ENCODE measurements around the gene NALCN. TPM values are rescaled to one million over a fixed set of nuclear protein-coding genes. Genes with fewer than 3 reads are reported as not detected.

NALCN gene
- total and polyA plus RNA-seq, 2 donors (not counting 1 experiment from before 2014, with no cell fraction given), result not detected

DNA sequence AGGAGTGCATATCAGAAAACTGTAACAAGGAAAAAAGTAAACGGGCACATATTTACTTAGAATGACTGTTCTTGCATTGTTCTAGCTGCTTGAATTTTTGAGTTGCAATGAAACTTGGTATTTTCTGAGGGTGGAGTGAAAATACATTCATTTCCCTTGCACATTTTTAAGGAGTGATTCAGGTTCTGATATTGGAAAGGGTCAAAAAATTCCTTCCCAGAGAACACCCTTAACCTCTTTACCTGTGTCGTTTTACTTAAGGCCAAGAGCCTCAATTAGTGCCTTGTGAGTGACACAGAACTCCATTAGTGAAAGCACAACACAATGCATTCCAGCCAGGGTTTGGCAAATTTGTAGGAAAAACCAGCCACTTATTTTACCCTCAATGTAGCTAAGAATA, 38.5 kb upstream of the NALCN start:
- Mint-ChIP-seq H3K27ac (no peak overlapping the region), H3K4me1 (peaks cover 3% of the 10 kb centered on the region), H3K9me3 (ENCODE audit: insufficient read depth) (no peaks in the 10 kb centered on the region), H3K4me3 (no peak overlapping the region), H3K27me3 (peaks cover 17% of the 10 kb centered on the region)
- H4K20me1 ChIP-seq (ENCODE audit: control insufficient read depth, insufficient read depth, low read length, poor library complexity, severe bottlenecking), result no peaks in the 10 kb centered on the region
- H3K4me1 ChIP-seq (ENCODE audit: control insufficient read depth in 2 of 2, insufficient read depth in 2 of 2, low read length in 2 of 2), result peaks cover 0 to 3% of the 10 kb centered on the region in 2 donors
- H3K27me3 ChIP-seq (replicated peaks in 1 of 4; ENCODE audit: control extremely low read depth in 1 of 4, control insufficient read depth in 3 of 4, insufficient read depth in 4 of 4, low read length in 3 of 4), result peaks cover 0 to 15% (median under 1%) of the 10 kb centered on the region in 4 experiments
- ATAC-seq (ENCODE audit: low read depth) (no peak), DNase-seq (no peak)
- no peak overlapping the region for H3K4me2 ChIP-seq (replicated peaks; ENCODE audit: low read depth, low read length, poor library complexity, severe bottlenecking)
- no peak overlapping the region for H2AFZ ChIP-seq (ENCODE audit: insufficient read depth, low read depth, low read length, poor library complexity, severe bottlenecking)
- no peak overlapping the region for H3K9ac ChIP-seq (ENCODE audit: low read length)
- no peaks in the 10 kb centered on the region for H3K36me3 ChIP-seq (replicated peaks in 1 of 2; ENCODE audit: control extremely low read depth in 1 of 2, control insufficient read depth in 1 of 2, extremely low read depth in 1 of 2, insufficient read depth in 2 of 2, low read length in 1 of 2)
- TF ChIP-seq EZH2 (IDR thresholded peaks at IDR 0.05; ENCODE audit: borderline replicate concordance, insufficient read depth, low read depth, low read length, poor library complexity, severe bottlenecking), result no peak
- TF ChIP-seq, protein P1, sequence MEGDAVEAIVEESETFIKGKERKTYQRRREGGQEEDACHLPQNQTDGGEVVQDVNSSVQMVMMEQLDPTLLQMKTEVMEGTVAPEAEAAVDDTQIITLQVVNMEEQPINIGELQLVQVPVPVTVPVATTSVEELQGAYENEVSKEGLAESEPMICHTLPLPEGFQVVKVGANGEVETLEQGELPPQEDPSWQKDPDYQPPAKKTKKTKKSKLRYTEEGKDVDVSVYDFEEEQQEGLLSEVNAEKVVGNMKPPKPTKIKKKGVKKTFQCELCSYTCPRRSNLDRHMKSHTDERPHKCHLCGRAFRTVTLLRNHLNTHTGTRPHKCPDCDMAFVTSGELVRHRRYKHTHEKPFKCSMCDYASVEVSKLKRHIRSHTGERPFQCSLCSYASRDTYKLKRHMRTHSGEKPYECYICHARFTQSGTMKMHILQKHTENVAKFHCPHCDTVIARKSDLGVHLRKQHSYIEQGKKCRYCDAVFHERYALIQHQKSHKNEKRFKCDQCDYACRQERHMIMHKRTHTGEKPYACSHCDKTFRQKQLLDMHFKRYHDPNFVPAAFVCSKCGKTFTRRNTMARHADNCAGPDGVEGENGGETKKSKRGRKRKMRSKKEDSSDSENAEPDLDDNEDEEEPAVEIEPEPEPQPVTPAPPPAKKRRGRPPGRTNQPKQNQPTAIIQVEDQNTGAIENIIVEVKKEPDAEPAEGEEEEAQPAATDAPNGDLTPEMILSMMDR (IDR thresholded peaks at IDR 0.05), result no peak
- H3K4me3 ChIP-seq (ENCODE audit: control extremely low read depth in 1 of 5, extremely low read depth in 1 of 5, insufficient read depth in 1 of 5, low read depth in 2 of 5, low read length in 4 of 5), result no peak overlapping the region
- POLR2A ChIA-PET, result no interaction called here
- no peaks in the 10 kb centered on the region for H3K9me3 ChIP-seq (ENCODE audit: control extremely low read depth in 1 of 3, control insufficient read depth in 2 of 3, insufficient read depth in 1 of 3, low read length in 2 of 3)
- intact Hi-C loops (cut with micrococcal nuclease), result no loop called here
- H3K27ac ChIP-seq (ENCODE audit: low read length in 2 of 2), result no peak overlapping the region
- no peaks in the 10 kb centered on the region for H3K79me2 ChIP-seq (ENCODE audit: control insufficient read depth, insufficient read depth, low read length)
- CTCF ChIA-PET, result no interaction called here
- WGBS (ENCODE audit: insufficient coverage), result 83% methylated on average over 1 of the region's 2 CpGs

DNA sequence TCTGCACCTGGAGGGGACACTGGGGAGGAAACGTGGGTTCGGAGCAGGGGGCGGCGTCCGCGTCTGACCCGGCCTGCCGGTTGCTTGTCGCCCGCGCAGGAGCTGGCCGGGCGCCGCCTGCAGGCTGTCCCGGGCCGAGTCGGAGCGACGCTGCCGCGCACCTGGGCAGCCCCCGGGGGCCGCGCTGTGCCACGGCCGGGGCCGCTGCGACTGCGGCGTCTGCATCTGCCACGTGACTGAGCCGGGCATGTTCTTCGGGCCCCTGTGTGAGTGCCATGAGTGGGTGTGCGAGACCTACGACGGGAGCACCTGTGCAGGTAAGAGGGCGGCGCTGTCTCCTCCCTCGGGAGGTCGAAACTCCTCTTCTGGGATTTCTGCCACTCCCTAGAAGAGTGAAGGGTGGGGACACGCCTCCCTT, 37.5 kb upstream of the NALCN start:
- Histone ChIP-seq H2AFZ (ENCODE audit: insufficient read depth, low read depth, low read length, poor library complexity, severe bottlenecking) (no peak overlapping the region), H3K27me3 (replicated peaks in 1 of 4; ENCODE audit: control extremely low read depth in 1 of 4, control insufficient read depth in 3 of 4, insufficient read depth in 4 of 4, low read length in 3 of 4) (peaks cover 0 to 15% (median under 1%) of the 10 kb centered on the region in 4 experiments), H4K20me1 (ENCODE audit: control insufficient read depth, insufficient read depth, low read length, poor library complexity, severe bottlenecking) (no peaks in the 10 kb centered on the region), H3K9ac (ENCODE audit: low read length) (no peak overlapping the region), H3K4me2 (replicated peaks; ENCODE audit: low read depth, low read length, poor library complexity, severe bottlenecking) (no peak overlapping the region), H3K9me3 (ENCODE audit: control extremely low read depth in 1 of 3, control insufficient read depth in 2 of 3, insufficient read depth in 1 of 3, low read length in 2 of 3) (no peaks in the 10 kb centered on the region), H3K4me3 (ENCODE audit: control extremely low read depth in 1 of 5, extremely low read depth in 1 of 5, insufficient read depth in 1 of 5, low read depth in 2 of 5, low read length in 4 of 5) (no peak overlapping the region), H3K4me1 (ENCODE audit: control insufficient read depth in 2 of 2, insufficient read depth in 2 of 2, low read length in 2 of 2) (peaks cover 0 to 3% of the 10 kb centered on the region in 2 donors), H3K27ac (ENCODE audit: low read length in 2 of 2) (no peak overlapping the region), H3K79me2 (ENCODE audit: control insufficient read depth, insufficient read depth, low read length) (no peaks in the 10 kb centered on the region), H3K36me3 (replicated peaks in 1 of 2; ENCODE audit: control extremely low read depth in 1 of 2, control insufficient read depth in 1 of 2, extremely low read depth in 1 of 2, insufficient read depth in 2 of 2, low read length in 1 of 2) (no peaks in the 10 kb centered on the region)
- 6% methylated on average over 33 of the region's 41 CpGs for WGBS (ENCODE audit: insufficient coverage)
- DNase-seq, result no peak
- intact Hi-C loops (cut with micrococcal nuclease), result no loop called here
- Mint-ChIP-seq H3K27me3 (peaks cover 17% of the 10 kb centered on the region), H3K4me1 (peaks cover 3% of the 10 kb centered on the region), H3K27ac (no peak overlapping the region), H3K4me3 (no peak overlapping the region), H3K9me3 (ENCODE audit: insufficient read depth) (no peaks in the 10 kb centered on the region)
- CTCF ChIA-PET, result no interaction called here
- POLR2A ChIA-PET, result no interaction called here
- no peak for ATAC-seq (ENCODE audit: low read depth)
- TF ChIP-seq EZH2 (IDR thresholded peaks at IDR 0.05; ENCODE audit: borderline replicate concordance, insufficient read depth, low read depth, low read length, poor library complexity, severe bottlenecking), result no peak
- TF ChIP-seq, protein P1 (IDR thresholded peaks at IDR 0.05), result no peak

Data from B cell (primary cell).